Inferior parietal cortex (tissue), 1 donor: ENCODE data around the gene ZNF79.

Experiments
- DNase-seq: peaks from one replicate; pipeline ENCODE4 v3.0.0-alpha.2; 2016; ENCODE audit errors: extremely low spot score

ZNF79 gene

GRCh38 chr9:127426756-127427155 is 2.6 kb downstream of the ZNF79 start:
- no peak for DNase-seq

- no peak for DNase-seq
Measured at GRCh38 chr9:127428348-127428747, 4.2 kb downstream of the ZNF79 start.

GRCh38 chr9:127430415-127430814 is 6.2 kb downstream of the ZNF79 start:
- no peak for DNase-seq

- DNase-seq, result no peak
Measured at GRCh38 chr9:127437497-127438264, 13.5 kb downstream of the ZNF79 start.

GRCh38 chr9:127438394-127438793 is 14.2 kb downstream of the ZNF79 start:
- DNase-seq, result no peak

GRCh38 chr9:127444283-127444920 is 20.2 kb downstream of the ZNF79 start:
- DNase-seq, result no peak

- DNase-seq, result no peak
Measured at GRCh38 chr9:127444921-127445850, 21.0 kb downstream of the ZNF79 start.

- DNase-seq, result no peak
Measured at GRCh38 chr9:127445851-127446712, 21.9 kb downstream of the ZNF79 start.

- DNase-seq, result no peak
Measured at GRCh38 chr9:127446713-127447415, 22.7 kb downstream of the ZNF79 start.

- DNase-seq, result no peak
Measured at GRCh38 chr9:127447416-127448111, 23.4 kb downstream of the ZNF79 start.

- DNase-seq, result no peak
Measured at GRCh38 chr9:127448112-127448805, 24.1 kb downstream of the ZNF79 start.

- no peak for DNase-seq
Measured at GRCh38 chr9:127449332-127449966, 25.3 kb downstream of the ZNF79 start.

GRCh38 chr9:127450243-127450760 is 26.1 kb downstream of the ZNF79 start:
- DNase-seq, result no peak

GRCh38 chr9:127450830-127451607 is 26.8 kb downstream of the ZNF79 start, which contains the start of the genes LRSAM1 and RPL12:
LRSAM1 (plus strand) TSS chr9:127451510; CDS start chr9:127454528, 3,018 bp downstream.
RPL12 (minus strand) TSS chr9:127451406; CDS start chr9:127451317, 89 bp downstream.
- peak; percentile 97 for DNase-seq

GRCh38 chr9:127451608-127451857 is 27.4 kb downstream of the ZNF79 start:
- no peak for DNase-seq

GRCh38 chr9:127451858-127452656 is 27.9 kb downstream of the ZNF79 start:
- DNase-seq, result no peak

GRCh38 chr9:127452691-127453090 is 28.5 kb downstream of the ZNF79 start:
- no peak for DNase-seq
